Stomach (tissue), 4 donors: Measurements from ENCODE around the gene PEA15.

ENCODE experiments used
- EP300 ChIP-seq: sonication (generic); formaldehyde crosslinking; IDR thresholded peaks from one replicate; pipeline ENCODE4 v1.6.1; 2017; ENCODE audit warnings: antibody characterized with exemption
- POLR2A ChIP-seq, 4 donors: fragments of 450-650 bp; IDR thresholded peaks; one replicate each; pipeline ENCODE4 v1.6.1; 2016; ENCODE audit warnings: antibody characterized with exemption in 4 of 4, control low read depth in 2 of 4, mild to moderate bottlenecking in 1 of 4, moderate library complexity in 1 of 4
- POLR2AphosphoS5 ChIP-seq, 3 donors: sonication (generic); formaldehyde crosslinking; IDR thresholded peaks; one replicate each; pipeline ENCODE4 v1.6.1; 2016; ENCODE audit warnings: antibody characterized with exemption in 3 of 3
- TF ChIP-seq, protein P1 (sequence below), 7 experiments: fragments of 450-650 bp in 4 of 7; fragments of 200-600 bp in 3 of 7; sonication (generic) in 3 of 7; IDR thresholded peaks; one replicate each; pipeline ENCODE4 v1.5.1; 2016 to 2019; ENCODE audit warnings: antibody characterized with exemption in 7 of 7, control low read depth in 2 of 7, mild to moderate bottlenecking in 1 of 7

- TF ChIP-seq POLR2A (IDR thresholded peaks at IDR 0.05): no peak
- TF ChIP-seq, protein P1, sequence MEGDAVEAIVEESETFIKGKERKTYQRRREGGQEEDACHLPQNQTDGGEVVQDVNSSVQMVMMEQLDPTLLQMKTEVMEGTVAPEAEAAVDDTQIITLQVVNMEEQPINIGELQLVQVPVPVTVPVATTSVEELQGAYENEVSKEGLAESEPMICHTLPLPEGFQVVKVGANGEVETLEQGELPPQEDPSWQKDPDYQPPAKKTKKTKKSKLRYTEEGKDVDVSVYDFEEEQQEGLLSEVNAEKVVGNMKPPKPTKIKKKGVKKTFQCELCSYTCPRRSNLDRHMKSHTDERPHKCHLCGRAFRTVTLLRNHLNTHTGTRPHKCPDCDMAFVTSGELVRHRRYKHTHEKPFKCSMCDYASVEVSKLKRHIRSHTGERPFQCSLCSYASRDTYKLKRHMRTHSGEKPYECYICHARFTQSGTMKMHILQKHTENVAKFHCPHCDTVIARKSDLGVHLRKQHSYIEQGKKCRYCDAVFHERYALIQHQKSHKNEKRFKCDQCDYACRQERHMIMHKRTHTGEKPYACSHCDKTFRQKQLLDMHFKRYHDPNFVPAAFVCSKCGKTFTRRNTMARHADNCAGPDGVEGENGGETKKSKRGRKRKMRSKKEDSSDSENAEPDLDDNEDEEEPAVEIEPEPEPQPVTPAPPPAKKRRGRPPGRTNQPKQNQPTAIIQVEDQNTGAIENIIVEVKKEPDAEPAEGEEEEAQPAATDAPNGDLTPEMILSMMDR (IDR thresholded peaks at IDR 0.05): no peak
- TF ChIP-seq EP300: no peak
- TF ChIP-seq POLR2AphosphoS5 (IDR thresholded peaks at IDR 0.05): peak in 1 of 3 donors; percentile 22
These were observed 829 bp downstream of the PEA15 start for GRCh38 chr1:160206036-160206389.
